Breast epithelium (tissue), 4 donors: Measurements from ENCODE around the gene TMEM117. TPM values are rescaled to one million over a fixed set of nuclear protein-coding genes. Genes with fewer than 3 reads are reported as not detected.
"Not testable (repeated sequence)": the region's sequence is repeated elsewhere in the genome, so short reads cannot be mapped to it uniquely, and the experiment has no call there.

Experiments used
- DNase-seq, 2 donors: peaks; one replicate each; pipeline ENCODE4 v3.0.0-alpha.2; 2019; ENCODE audit warnings: low spot score in 2 of 2
- H3K27ac ChIP-seq, 2 donors: fragments of 200-600 bp; sonication (generic) in 1 of 2; one replicate each; pipeline ENCODE4 v1.5.1; 2016 to 2019; ENCODE audit warnings: mild to moderate bottlenecking in 1 of 2
- H3K27me3 ChIP-seq, 2 donors: fragments of 200-600 bp; sonication (generic) in 1 of 2; one replicate each; pipeline versions ENCODE4 v1.5.1 to v1.6.0; 2017 to 2019; ENCODE audit warnings: control low read depth in 1 of 2, mild to moderate bottlenecking in 1 of 2
- H3K36me3 ChIP-seq: fragments of 200-600 bp; one replicate; pipeline ENCODE4 v1.5.1; 2019
- H3K4me1 ChIP-seq, 2 donors: fragments of 200-600 bp; sonication (generic); one replicate each; pipeline ENCODE4 v1.5.1; 2016 to 2019; ENCODE audit warnings: control low read depth in 1 of 2
- H3K4me3 ChIP-seq, 3 donors: fragments of 200-600 bp; sonication (generic); 1 replicate in 2 of 3; 2 replicates in 1 of 3; pipeline ENCODE4 v1.5.1; 2016 to 2019; ENCODE audit warnings: mild to moderate bottlenecking in 3 of 3, moderate library complexity in 2 of 3
- H3K9me3 ChIP-seq, 2 donors: fragments of 200-600 bp; sonication (generic) in 1 of 2; one replicate each; pipeline ENCODE4 v1.5.1; 2016 to 2019; ENCODE audit warnings: control low read depth in 1 of 2
- POLR2A ChIP-seq: fragments of 450-650 bp; IDR thresholded peaks from one replicate; pipeline ENCODE4 v1.6.1; 2016; ENCODE audit warnings: antibody characterized with exemption, mild to moderate bottlenecking, moderate library complexity
- POLR2AphosphoS5 ChIP-seq, 3 donors: sonication (generic); formaldehyde crosslinking; IDR thresholded peaks; one replicate each; pipeline ENCODE4 v1.6.1; 2017; ENCODE audit warnings: antibody characterized with exemption in 3 of 3
- intact Hi-C: fragments of 100-400 bp; cut with DNase I; formaldehyde crosslinking; loops from one replicate; pipeline ENCODE4 v1.15.1; 2023; ENCODE audit warnings: low total_unique reads
- total RNA-seq, 3 donors: library from RNA; depleted of rRNA; stranded (reverse); fragments of >200 nt; gene quantifications; one replicate each; pipeline ENCODE4 v1.1.0, GENCODE V29; 2016
- TF ChIP-seq, protein P1 (sequence below), 3 donors: fragments of 450-650 bp; IDR thresholded peaks; one replicate each; pipeline ENCODE4 v1.5.1; 2016 to 2017; ENCODE audit warnings: antibody characterized with exemption in 3 of 3, mild to moderate bottlenecking in 3 of 3, moderate library complexity in 3 of 3

Gene TMEM117
- total RNA-seq, 3 donors from 2014 or later: 6.1 to 17.1 (median 7.2) TPM

DNA sequence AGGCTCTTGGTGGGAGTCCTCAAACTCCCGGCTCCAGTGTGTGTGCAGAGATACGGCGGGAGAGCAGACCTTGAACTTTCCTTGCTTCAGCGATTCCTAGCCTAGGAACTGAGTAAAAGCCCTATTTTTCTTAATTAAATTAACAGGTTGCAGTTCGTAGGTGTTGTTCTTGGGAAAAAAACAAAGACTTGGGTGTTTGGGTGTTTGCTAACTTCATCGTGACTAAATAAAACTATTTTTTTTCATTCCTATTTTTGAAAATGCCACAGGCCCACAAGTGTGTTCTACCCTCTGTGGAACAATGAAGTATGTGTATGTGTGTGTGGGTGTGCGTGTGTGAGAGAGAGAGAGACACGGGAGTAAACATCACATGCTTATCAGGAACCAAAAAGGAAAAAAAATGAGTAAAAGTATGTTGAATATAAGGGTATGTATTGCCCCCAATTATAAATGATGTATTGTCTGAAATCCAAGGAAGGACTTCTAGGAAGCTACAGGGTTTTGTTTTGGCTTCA, 651 bp downstream of the TMEM117 start:
- peak overlapping the region; percentile 96 to 97 for H3K27ac ChIP-seq
- no peaks in the 10 kb centered on the region for H3K9me3 ChIP-seq
- H3K4me3 ChIP-seq: peak overlapping the region; percentile 77 to 97 (median 80)
- no peak for TF ChIP-seq POLR2AphosphoS5 (IDR thresholded peaks at IDR 0.05)
- no peak for TF ChIP-seq POLR2A
- TF ChIP-seq, protein P1, sequence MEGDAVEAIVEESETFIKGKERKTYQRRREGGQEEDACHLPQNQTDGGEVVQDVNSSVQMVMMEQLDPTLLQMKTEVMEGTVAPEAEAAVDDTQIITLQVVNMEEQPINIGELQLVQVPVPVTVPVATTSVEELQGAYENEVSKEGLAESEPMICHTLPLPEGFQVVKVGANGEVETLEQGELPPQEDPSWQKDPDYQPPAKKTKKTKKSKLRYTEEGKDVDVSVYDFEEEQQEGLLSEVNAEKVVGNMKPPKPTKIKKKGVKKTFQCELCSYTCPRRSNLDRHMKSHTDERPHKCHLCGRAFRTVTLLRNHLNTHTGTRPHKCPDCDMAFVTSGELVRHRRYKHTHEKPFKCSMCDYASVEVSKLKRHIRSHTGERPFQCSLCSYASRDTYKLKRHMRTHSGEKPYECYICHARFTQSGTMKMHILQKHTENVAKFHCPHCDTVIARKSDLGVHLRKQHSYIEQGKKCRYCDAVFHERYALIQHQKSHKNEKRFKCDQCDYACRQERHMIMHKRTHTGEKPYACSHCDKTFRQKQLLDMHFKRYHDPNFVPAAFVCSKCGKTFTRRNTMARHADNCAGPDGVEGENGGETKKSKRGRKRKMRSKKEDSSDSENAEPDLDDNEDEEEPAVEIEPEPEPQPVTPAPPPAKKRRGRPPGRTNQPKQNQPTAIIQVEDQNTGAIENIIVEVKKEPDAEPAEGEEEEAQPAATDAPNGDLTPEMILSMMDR (IDR thresholded peaks at IDR 0.05): no peak
- intact Hi-C loops: no loop called here
- no peaks in the 10 kb centered on the region for H3K4me1 ChIP-seq
- no peak for DNase-seq
- no peaks in the 10 kb centered on the region for H3K27me3 ChIP-seq
- H3K36me3 ChIP-seq: no peaks in the 10 kb centered on the region

DNA sequence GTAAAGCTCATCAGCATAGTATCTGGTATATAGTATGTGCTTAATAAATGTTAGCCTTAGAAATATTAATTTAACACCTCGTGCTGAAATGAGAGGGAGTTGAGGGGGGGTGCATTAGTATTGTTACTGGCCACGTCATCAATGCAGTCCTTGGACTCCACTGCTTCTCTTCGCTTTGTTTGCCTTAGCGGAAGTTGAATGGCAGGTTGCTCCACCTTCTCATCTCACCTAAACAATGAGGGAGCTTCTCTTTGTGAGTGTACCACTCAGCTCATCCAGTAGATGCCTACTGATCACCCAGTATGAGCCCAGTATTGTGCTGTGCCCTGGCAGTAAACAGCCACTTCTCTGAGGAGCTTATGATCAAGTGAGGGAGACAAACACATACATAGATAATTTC, 4.5 kb downstream of the TMEM117 start:
- intact Hi-C loops: no loop called here
- H3K36me3 ChIP-seq: no peaks in the 10 kb centered on the region
- H3K27me3 ChIP-seq: no peaks in the 10 kb centered on the region
- H3K27ac ChIP-seq: no peak overlapping the region
- no peak for DNase-seq
- no peaks in the 10 kb centered on the region for H3K9me3 ChIP-seq
- TF ChIP-seq POLR2A: no peak
- no peak for TF ChIP-seq POLR2AphosphoS5 (IDR thresholded peaks at IDR 0.05)
- TF ChIP-seq, protein P1 (IDR thresholded peaks at IDR 0.05): no peak
- no peak overlapping the region for H3K4me3 ChIP-seq
- no peaks in the 10 kb centered on the region for H3K4me1 ChIP-seq

DNA sequence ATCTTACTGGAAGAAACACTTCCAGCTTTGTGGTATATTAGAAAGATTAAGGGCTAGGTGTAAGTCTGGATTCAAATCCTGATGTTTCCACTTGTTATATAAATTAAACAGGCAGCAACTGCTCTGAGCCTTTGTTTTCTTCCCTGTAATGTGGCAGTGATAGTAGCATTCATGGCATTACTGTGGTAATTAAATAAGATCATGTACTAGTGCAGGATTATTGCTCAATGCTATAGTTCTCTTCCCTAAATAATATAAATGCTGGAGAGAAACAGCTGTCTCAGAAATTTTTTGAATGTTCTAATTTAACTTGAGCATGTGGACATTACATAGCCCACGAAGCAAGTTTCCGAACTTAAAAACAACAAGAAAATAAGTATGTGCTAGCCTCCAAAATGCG, 5.4 kb downstream of the TMEM117 start:
- intact Hi-C loops: no loop called here
- Histone ChIP-seq H3K27me3 (no peaks in the 10 kb centered on the region), H3K27ac (no peak overlapping the region), H3K36me3 (no peaks in the 10 kb centered on the region), H3K9me3 (no peaks in the 10 kb centered on the region), H3K4me3 (no peak overlapping the region), H3K4me1 (no peaks in the 10 kb centered on the region)
- TF ChIP-seq, protein P1 (IDR thresholded peaks at IDR 0.05): no peak
- TF ChIP-seq POLR2AphosphoS5 (IDR thresholded peaks at IDR 0.05) (no peak), POLR2A (no peak)
- no peak for DNase-seq

DNA sequence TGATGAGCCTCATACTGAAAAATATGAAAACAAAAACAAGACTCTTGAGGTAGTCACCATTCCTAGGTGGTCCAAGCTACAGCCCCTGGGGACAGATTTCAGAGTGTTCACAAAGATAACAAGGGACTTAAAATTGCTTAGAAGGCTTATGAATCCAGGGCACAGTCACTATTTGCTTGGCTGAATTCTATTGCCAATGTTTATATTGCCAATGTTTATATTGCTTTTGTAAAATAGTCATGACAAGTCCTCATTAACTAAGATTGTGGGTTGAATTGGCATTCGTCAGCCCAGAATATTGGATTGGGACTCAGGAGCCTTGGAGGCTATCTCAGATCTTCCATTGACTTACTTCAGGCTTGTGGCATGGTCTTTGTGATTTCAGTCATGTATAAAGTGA, 6.4 kb downstream of the TMEM117 start:
- intact Hi-C loops: no loop called here
- TF ChIP-seq POLR2AphosphoS5 (IDR thresholded peaks at IDR 0.05) (no peak), POLR2A (no peak)
- TF ChIP-seq, protein P1 (IDR thresholded peaks at IDR 0.05): no peak

DNA sequence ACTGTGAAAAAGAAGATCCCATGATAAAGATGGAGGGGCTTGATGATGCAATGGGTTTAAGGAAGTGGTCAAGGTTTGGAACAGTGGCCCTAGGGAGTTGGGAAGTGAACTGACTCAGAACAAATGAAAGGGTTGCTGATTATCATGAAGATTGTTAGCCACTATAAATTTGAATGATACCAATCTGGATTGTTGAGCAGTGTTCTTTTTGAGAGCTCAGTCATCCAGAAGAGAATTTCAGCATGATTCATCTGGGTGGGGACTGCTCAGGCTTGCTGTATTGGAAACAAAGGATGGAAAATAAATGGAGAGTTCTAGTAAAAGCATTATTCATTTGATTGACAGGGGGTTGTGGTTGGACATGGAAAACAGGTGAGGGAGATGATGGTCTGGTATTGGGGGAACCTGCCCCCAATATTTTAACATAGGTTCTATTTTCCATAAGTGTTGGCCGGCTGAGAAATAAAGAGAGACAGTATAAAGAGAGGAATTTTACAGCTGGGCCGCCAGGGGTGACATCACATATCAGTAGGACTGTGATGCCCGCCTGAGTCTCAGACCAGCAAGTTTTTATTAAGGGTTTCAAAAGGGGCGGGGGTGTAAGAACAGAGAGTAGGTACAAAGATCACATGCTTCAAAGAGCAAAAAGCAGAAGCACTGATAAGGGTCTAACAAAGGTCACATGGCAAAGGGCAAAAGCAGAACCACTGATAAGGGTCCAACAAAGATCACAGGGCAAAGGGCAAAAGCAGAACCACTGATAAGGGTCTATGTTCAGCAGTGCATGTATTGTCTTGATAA, 11.7 kb downstream of the TMEM117 start:
- H3K27ac ChIP-seq, intact Hi-C loops, DNase-seq, H3K27me3 ChIP-seq, H3K4me3 ChIP-seq, H3K36me3 ChIP-seq, H3K4me1 ChIP-seq, H3K9me3 ChIP-seq: not testable (repeated sequence)

More for the DNA sequence above, 6.4 kb downstream of the TMEM117 start:
- no peak for DNase-seq
- Histone ChIP-seq H3K9me3 (no peaks in the 10 kb centered on the region), H3K27ac (no peak overlapping the region), H3K4me1 (no peaks in the 10 kb centered on the region), H3K4me3 (no peak overlapping the region), H3K36me3 (no peaks in the 10 kb centered on the region), H3K27me3 (no peaks in the 10 kb centered on the region)
